Mucosa of descending colon (tissue), 3 donors: ENCODE data around the gene NCKAP1. TPM values are rescaled to one million over a fixed set of nuclear protein-coding genes. Genes with fewer than 3 reads are reported as not detected.

Experiments
- ATAC-seq: fragments of 200-7000 bp; cut with Tn5 transposase; one replicate; pipeline ENCODE4 v1.9.1; 2020; ENCODE audit warnings: mild to moderate bottlenecking, moderate library complexity
- DNase-seq, 3 donors: peaks; one replicate each; pipeline ENCODE4 v3.0.0-alpha.2; 2020
- H3K36me3 ChIP-seq: fragments of 200-600 bp; one replicate; pipeline ENCODE4 v1.8.0; 2021; ENCODE audit warnings: low read depth, mild to moderate bottlenecking
- H3K4me1 ChIP-seq: fragments of 200-600 bp; one replicate; pipeline ENCODE4 v1.8.0; 2021; ENCODE audit warnings: low read depth, mild to moderate bottlenecking
- H3K4me3 ChIP-seq: fragments of 200-600 bp; one replicate; pipeline ENCODE4 v1.8.0; 2021; ENCODE audit warnings: mild to moderate bottlenecking
- H3K9me3 ChIP-seq: fragments of 200-600 bp; one replicate; pipeline ENCODE4 v1.8.0; 2021; ENCODE audit warnings: mild to moderate bottlenecking
- intact Hi-C, 2 donors: fragments of 100-400 bp; cut with DNase I in 1 of 2; cut with micrococcal nuclease in 1 of 2; formaldehyde crosslinking; loops; one replicate each; pipeline versions ENCODE4 v1.11.0 to v1.11.1; 2022; cut with DNase I, micrococcal nuclease
- total RNA-seq, 3 donors: library from RNA; stranded (reverse); fragmentation: NEBNext Ultra II Directional in 2 of 3; extraction: Animal tissue kit (Norgen Biotek cat#: 25700) in 2 of 3; gene quantifications; one replicate each; pipeline versions ENCODE4 v1.2.1 to v1.2.4, GENCODE V29; 2021 to 2023
- TF ChIP-seq, protein P1 (sequence below): fragments of 200-600 bp; IDR thresholded peaks from one replicate; pipeline ENCODE4 v1.8.0; 2022; ENCODE audit warnings: antibody characterized with exemption, mild to moderate bottlenecking
- donor health status: DM: no; HTN: no; CAD: no; lungs with moderate emphysema.
- donor health status: DM: no; HTN: no; CAD: no.
- donor health status: DM: no; HTN: yes; CAD: no.

The NCKAP1 gene
- total RNA-seq, 3 donors from 2014 or later: 81.5 to 194 (median 87.2) TPM

DNA sequence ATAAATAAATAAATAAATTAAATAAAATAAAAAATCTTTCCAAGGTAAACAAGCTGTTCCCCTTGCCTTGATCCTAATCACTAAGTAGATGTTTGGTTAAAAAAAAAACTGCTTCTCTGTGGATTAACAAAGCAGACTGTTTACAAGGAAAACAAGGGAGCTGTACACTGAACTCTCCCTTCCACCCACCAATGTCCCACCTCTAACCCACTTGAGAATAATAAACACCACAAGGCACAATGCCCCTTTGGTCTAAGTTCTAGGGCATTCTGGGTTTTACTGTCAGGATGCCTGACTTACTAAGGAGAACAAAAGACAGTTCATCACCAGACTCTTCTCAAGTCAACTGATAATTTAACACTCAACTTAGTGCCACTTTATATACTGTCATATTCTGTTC lies 83.5 kb downstream of the NCKAP1 start:
- no peak overlapping the region for H3K4me3 ChIP-seq
- TF ChIP-seq, protein P1, sequence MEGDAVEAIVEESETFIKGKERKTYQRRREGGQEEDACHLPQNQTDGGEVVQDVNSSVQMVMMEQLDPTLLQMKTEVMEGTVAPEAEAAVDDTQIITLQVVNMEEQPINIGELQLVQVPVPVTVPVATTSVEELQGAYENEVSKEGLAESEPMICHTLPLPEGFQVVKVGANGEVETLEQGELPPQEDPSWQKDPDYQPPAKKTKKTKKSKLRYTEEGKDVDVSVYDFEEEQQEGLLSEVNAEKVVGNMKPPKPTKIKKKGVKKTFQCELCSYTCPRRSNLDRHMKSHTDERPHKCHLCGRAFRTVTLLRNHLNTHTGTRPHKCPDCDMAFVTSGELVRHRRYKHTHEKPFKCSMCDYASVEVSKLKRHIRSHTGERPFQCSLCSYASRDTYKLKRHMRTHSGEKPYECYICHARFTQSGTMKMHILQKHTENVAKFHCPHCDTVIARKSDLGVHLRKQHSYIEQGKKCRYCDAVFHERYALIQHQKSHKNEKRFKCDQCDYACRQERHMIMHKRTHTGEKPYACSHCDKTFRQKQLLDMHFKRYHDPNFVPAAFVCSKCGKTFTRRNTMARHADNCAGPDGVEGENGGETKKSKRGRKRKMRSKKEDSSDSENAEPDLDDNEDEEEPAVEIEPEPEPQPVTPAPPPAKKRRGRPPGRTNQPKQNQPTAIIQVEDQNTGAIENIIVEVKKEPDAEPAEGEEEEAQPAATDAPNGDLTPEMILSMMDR: no peak
- intact Hi-C loops: no loop called here
- H3K9me3 ChIP-seq: no peaks in the 10 kb centered on the region
- no peak for ATAC-seq
- H3K4me1 ChIP-seq: no peaks in the 10 kb centered on the region
- no peaks in the 10 kb centered on the region for H3K36me3 ChIP-seq
- DNase-seq: no peak

- intact Hi-C loops: no loop called here
These were observed 85.4 kb downstream of the NCKAP1 start for GRCh38 chr2:182952741-182953450.

DNA sequence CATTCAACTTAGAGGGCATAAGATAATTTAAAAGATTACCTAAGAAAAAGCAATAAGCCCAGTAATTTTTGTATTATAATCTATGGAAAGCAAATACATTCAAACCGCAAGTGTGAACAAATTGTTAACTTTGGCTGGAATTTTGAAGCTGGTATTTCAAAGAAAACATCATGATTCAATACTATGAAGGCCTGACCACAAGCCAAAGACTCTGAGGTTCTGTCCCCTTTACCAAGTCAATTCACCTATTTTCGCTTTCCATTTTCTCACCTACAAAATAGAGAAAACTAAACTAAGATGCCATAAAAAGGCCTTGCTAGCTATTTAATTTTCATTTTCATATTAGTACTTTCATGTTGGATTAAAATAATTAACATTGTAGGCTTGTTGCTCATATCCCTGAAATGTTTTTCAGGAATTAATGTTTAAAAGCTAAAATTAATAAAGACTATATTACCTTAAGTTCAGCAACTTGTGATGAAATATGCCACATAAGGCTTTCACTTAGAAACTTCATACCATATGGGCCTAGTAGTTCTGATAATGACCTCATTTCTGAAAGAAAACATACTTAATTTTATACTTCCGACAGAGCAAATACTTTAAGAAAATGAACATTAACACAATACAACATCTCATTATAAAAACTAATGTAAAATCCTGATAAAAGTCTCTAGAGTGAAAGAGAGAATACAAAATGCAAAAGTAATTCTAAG lies 86.2 kb downstream of the NCKAP1 start:
- no peak for ATAC-seq
- no peaks in the 10 kb centered on the region for H3K36me3 ChIP-seq

More at GRCh38 chr2:182952741-182953450, 85.4 kb downstream of the NCKAP1 start:
- Histone ChIP-seq H3K36me3 (no peaks in the 10 kb centered on the region), H3K9me3 (no peaks in the 10 kb centered on the region), H3K4me3 (no peak overlapping the region), H3K4me1 (no peaks in the 10 kb centered on the region)
- TF ChIP-seq, protein P1: no peak
- DNase-seq (no peak), ATAC-seq (no peak)

GRCh38 chr2:182950546-182950945 lies 87.7 kb downstream of the NCKAP1 start:
- Histone ChIP-seq H3K4me3 (no peak overlapping the region), H3K9me3 (no peaks in the 10 kb centered on the region), H3K36me3 (no peaks in the 10 kb centered on the region), H3K4me1 (no peaks in the 10 kb centered on the region)
- ATAC-seq: no peak
- no peak for DNase-seq
- intact Hi-C loops: no loop called here
- TF ChIP-seq, protein P1: no peak

More for the DNA sequence above, 86.2 kb downstream of the NCKAP1 start:
- Histone ChIP-seq H3K4me3 (no peak overlapping the region), H3K4me1 (no peaks in the 10 kb centered on the region), H3K9me3 (no peaks in the 10 kb centered on the region)
- TF ChIP-seq, protein P1: no peak
- DNase-seq: no peak
- intact Hi-C loops: no loop called here

DNA sequence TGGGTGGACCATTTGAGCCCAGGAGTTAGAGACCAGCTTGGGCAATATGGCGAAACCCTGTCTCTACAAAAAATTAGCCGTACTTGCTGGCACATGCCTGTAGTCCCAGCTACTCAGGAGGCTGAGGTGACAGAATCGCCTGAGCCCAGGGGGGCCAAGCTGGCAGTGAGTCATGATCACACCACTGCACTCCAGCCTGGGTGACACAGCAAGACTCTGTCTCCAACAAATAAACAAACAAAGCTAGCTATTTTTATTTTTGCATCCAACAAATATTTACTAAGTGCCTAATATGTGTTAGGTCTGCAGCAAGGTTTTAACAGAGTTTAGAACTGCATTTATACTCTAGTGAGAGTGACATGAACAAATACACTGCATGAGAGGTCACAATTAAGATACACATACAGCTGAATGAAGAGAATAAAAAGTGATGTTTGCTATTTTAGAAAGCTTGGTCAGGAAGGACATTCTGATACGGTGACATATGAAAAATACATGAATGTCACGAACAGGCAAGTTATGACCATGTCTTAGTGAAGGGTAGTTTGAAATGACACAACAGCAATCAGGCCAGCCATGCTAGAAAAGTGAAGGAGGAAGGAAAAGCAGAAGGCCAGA lies 88.6 kb downstream of the NCKAP1 start:
- intact Hi-C loops: no loop called here
- no peaks in the 10 kb centered on the region for H3K4me1 ChIP-seq
- no peak overlapping the region for H3K4me3 ChIP-seq
- TF ChIP-seq, protein P1: no peak
- no peak for ATAC-seq
- DNase-seq: no peak
- no peaks in the 10 kb centered on the region for H3K36me3 ChIP-seq
- H3K9me3 ChIP-seq: no peaks in the 10 kb centered on the region
